Gastrocnemius medialis (tissue), 4 donors: Measurements from ENCODE around the gene ERGIC3.

Experiments used
- POLR2A ChIP-seq, 2 donors: fragments of 450-650 bp; IDR thresholded peaks; one replicate each; pipeline ENCODE4 v1.6.1; 2017; ENCODE audit warnings: antibody characterized with exemption in 2 of 2, mild to moderate bottlenecking in 2 of 2, moderate library complexity in 2 of 2
- TF ChIP-seq, protein P1 (sequence below), 5 experiments: fragments of 450-650 bp in 3 of 5; fragments of 200-600 bp in 2 of 5; sonication (generic) in 2 of 5; IDR thresholded peaks in 4 of 5; conservative IDR thresholded peaks in 1 of 5; 1 replicate in 4 of 5; 2 replicates in 1 of 5; pipeline ENCODE4 v1.5.1; 2016 to 2019; ENCODE audit warnings: antibody characterized with exemption in 5 of 5, mild to moderate bottlenecking in 3 of 5, moderate library complexity in 3 of 5

DNA sequence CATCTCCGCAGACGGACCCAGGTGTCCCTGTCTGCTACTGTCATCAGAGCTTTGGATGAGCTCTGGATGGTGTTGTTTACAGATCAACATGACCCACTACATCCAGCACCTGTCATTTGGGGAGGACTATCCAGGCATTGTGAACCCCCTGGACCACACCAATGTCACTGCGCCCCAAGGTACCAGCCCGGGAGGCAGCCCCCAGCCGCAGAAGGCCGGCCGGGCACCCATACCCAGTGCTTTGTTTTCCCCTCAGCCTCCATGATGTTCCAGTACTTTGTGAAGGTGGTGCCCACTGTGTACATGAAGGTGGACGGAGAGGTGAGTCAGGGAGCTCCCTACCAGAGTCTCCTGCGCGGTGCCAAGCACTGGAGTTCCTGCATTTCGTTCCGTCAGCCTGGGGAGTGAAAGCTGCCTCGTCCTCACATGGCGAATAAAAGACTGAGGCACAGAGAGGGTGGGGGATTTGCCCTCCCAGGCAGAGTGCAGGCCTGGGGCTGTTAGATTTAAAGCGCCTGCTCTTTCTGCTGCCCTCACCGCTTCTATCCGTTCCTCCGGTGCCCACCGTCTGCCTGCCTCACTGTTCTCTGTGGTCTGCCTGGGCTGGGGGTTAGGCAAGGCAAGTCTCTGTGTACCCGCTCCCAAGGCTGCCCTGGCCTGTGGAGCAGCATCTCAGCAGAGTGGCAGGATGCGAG, 14.2 kb downstream of the ERGIC3 start:
- TF ChIP-seq POLR2A (IDR thresholded peaks at IDR 0.05), result no peak
- TF ChIP-seq, protein P1, sequence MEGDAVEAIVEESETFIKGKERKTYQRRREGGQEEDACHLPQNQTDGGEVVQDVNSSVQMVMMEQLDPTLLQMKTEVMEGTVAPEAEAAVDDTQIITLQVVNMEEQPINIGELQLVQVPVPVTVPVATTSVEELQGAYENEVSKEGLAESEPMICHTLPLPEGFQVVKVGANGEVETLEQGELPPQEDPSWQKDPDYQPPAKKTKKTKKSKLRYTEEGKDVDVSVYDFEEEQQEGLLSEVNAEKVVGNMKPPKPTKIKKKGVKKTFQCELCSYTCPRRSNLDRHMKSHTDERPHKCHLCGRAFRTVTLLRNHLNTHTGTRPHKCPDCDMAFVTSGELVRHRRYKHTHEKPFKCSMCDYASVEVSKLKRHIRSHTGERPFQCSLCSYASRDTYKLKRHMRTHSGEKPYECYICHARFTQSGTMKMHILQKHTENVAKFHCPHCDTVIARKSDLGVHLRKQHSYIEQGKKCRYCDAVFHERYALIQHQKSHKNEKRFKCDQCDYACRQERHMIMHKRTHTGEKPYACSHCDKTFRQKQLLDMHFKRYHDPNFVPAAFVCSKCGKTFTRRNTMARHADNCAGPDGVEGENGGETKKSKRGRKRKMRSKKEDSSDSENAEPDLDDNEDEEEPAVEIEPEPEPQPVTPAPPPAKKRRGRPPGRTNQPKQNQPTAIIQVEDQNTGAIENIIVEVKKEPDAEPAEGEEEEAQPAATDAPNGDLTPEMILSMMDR (IDR thresholded peaks at IDR 0.05 in 4 of 5, conservative IDR thresholded peaks at IDR 0.05 in 1 of 5), result no peak
